ENCODE data around the gene PPP1R13B.

DNA sequence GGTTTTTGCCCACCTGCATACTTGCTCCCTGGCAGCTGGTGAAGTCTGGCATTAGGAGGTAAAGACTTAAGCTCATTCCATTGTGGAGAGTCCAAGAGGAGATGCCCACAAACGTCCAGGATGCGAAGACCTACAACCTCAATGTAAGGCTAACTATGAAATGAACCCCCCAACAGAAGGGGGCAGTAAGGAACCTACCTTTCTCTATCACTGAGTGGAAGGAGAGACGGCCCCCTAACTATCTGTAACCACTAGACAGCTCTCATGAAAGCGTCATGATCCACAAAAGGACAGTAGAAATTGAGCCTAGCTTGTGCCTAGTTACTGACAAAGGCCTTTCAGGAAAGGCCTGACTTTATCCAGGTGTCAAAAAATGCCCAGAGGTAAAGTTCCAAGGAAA lies 76.5 kb downstream of the PPP1R13B start:
- TF ChIP-seq, protein P1, sequence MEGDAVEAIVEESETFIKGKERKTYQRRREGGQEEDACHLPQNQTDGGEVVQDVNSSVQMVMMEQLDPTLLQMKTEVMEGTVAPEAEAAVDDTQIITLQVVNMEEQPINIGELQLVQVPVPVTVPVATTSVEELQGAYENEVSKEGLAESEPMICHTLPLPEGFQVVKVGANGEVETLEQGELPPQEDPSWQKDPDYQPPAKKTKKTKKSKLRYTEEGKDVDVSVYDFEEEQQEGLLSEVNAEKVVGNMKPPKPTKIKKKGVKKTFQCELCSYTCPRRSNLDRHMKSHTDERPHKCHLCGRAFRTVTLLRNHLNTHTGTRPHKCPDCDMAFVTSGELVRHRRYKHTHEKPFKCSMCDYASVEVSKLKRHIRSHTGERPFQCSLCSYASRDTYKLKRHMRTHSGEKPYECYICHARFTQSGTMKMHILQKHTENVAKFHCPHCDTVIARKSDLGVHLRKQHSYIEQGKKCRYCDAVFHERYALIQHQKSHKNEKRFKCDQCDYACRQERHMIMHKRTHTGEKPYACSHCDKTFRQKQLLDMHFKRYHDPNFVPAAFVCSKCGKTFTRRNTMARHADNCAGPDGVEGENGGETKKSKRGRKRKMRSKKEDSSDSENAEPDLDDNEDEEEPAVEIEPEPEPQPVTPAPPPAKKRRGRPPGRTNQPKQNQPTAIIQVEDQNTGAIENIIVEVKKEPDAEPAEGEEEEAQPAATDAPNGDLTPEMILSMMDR (optimal IDR thresholded peaks at IDR 0.05 in 1 of 3, IDR thresholded peaks at IDR 0.05 in 1 of 3, conservative IDR thresholded peaks at IDR 0.05 in 1 of 3; ENCODE audit: extremely low read depth in 1 of 3, insufficient read depth in 2 of 3, low read length in 3 of 3) = peak in 1 of 3 experiments; percentile 26
- no peak for TF ChIP-seq EZH2 (IDR thresholded peaks at IDR 0.05; ENCODE audit: low read length)
